AG10803 (cell line): ENCODE measurements around the gene TADA2A.

Experiments used
- DNase-seq: peaks from one replicate; pipeline ENCODE4 v3.0.0; 2010; ENCODE audit warnings: low read depth
- H3K4me3 ChIP-seq: 2 replicates; pipeline ENCODE4 v1.5.1; 2011; ENCODE audit warnings: mild to moderate bottlenecking, low read length, control low read depth
- CTCF ChIP-seq: conservative IDR thresholded peaks from 2 replicates; pipeline ENCODE4 v1.5.1; 2011; ENCODE audit warnings: mild to moderate bottlenecking, low read length, control low read depth, inconsistent platforms

The TADA2A gene

GRCh38 chr17:37406635-37407461 is at the start of gene TADA2A, which contains the start of gene ACACA:
TSS of gene TADA2A (plus strand) at chr17:37406886. CDS start at chr17:37411366, 4,480 bp downstream.
TSS of gene ACACA (minus strand) at chr17:37406836. CDS start at chr17:37406299, 537 bp downstream.
- DNase-seq: peak; percentile 73
- TF ChIP-seq CTCF: no peak
- H3K4me3 ChIP-seq: peak within 1 kb of the TSS; percentile 86

GRCh38 chr17:37358098-37358829 is 48.4 kb upstream of the TADA2A start:
- peak; percentile 12 for DNase-seq
- no peak for TF ChIP-seq CTCF

GRCh38 chr17:37358830-37359681 is 47.6 kb upstream of the TADA2A start:
- H3K4me3 ChIP-seq: peak overlapping the region; percentile 80
- DNase-seq: peak; percentile 87
- TF ChIP-seq CTCF: no peak

More at GRCh38 chr17:37358098-37358829, 48.4 kb upstream of the TADA2A start:
- H3K4me3 ChIP-seq: peak overlapping the region; percentile 80

GRCh38 chr17:37359682-37360188 is 47.0 kb upstream of the TADA2A start:
- TF ChIP-seq CTCF: no peak
- H3K4me3 ChIP-seq: peak overlapping the region; percentile 80
- peak; percentile 37 for DNase-seq

GRCh38 chr17:37360632-37361031 is 46.1 kb upstream of the TADA2A start:
- H3K4me3 ChIP-seq: no peak overlapping the region
- peak; percentile 6 for DNase-seq
- TF ChIP-seq CTCF: no peak

- TF ChIP-seq CTCF: no peak
- H3K4me3 ChIP-seq: no peak overlapping the region
- DNase-seq: no peak
Observed at GRCh38 chr17:37361543-37361942, 45.1 kb upstream of the TADA2A start.
